ENCODE results near the gene NXPH2. TPM values are rescaled to one million over a fixed set of nuclear protein-coding genes. Genes with fewer than 3 reads are reported as not detected.

Gene NXPH2
- total and polyA plus RNA-seq, 7 experiments from 2014 or later: not detected

DNA sequence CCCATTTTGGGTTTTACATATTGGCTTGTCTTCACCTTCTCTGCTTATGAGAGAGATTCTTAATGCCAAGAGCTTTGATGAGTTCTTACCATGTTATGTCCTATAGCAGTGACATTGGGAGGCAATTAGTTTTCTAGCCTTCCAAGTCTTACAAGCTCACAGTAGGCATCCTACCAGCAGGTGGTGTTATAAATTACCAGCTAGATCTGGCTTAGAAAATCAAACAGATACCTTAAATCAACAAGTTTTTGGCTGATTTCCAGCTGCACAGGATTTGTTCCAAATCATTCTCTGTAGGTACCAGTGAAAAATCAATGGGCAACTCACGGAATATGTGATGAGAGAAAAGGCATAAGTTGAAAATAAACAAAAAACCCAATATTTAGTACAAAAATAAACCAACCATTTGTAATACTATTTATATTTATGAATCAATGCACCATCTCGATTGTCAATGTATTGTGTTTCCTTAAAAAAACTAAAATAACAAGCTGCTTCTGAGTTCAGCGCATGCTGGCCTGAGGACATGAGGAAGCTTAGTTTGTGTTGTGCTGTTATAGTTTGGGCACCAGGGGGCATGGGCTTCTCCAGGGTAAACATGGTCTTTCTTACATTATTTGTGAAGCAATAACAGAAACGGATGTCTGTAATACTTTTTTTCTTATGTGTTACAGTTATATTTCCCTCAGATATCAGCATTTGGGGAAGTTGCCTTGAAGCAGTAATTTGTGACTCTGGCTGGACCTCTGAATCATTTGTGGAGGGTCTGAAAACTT lies 34.1 kb upstream of the NXPH2 start:
- ChIA-PET POLR2A (no interaction called here), CTCF (no interaction called here)
- Mint-ChIP-seq H3K9me3 (no peaks in the 10 kb centered on the region), H3K4me3 (no peak overlapping the region), H3K4me1 (peaks cover 0 to 4% (median 0%) of the 10 kb centered on the region in 7 donors), H3K27ac (no peak overlapping the region), H3K36me3 (no peaks in the 10 kb centered on the region), H3K27me3 (peaks cover 3 to 38% (median 19%) of the 10 kb centered on the region in 5 donors)
- intact Hi-C loops (cut with micrococcal nuclease): no loop called here
- no peak overlapping the region for H3K4me3 ChIP-seq (ENCODE audit: low read length)
- no peaks in the 10 kb centered on the region for H3K4me1 ChIP-seq (ENCODE audit: control insufficient read depth in 2 of 2, insufficient read depth in 2 of 2, low read length in 2 of 2)
- DNase-seq (no peak), ATAC-seq (peak; percentile 78)
- no peaks in the 10 kb centered on the region for H3K9me3 ChIP-seq (ENCODE audit: control insufficient read depth in 2 of 3, low read length in 3 of 3)
- no peaks in the 10 kb centered on the region for H3K36me3 ChIP-seq (ENCODE audit: control insufficient read depth in 2 of 3, insufficient read depth in 3 of 3, low read length in 3 of 3)
- H3K27me3 ChIP-seq (ENCODE audit: control insufficient read depth in 2 of 2, insufficient read depth in 2 of 2, low read length in 2 of 2): no peaks in the 10 kb centered on the region
- H3K27ac ChIP-seq (ENCODE audit: low read depth, low read length): no peak overlapping the region

DNA sequence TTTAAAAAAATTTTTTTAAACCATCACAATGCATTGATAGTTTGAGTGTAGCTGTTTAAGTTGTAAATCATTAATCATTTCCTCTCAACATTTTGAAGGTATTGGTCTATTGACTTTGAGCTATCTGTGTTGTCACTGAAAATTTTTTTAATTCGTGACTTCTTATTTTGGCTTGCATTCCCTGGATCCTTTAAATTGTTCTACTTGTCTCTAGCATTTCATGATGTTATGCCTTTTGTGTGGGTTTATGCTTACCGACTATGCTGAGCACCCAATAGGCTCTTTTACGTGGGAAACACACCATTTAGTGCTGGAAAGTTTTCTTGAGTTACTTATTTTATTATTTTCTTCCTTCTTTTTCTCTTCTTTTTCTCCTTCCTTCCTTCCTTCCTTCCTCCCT lies 31.2 kb upstream of the NXPH2 start:
- H3K4me1 ChIP-seq (ENCODE audit: control insufficient read depth in 2 of 2, insufficient read depth in 2 of 2, low read length in 2 of 2): no peaks in the 10 kb centered on the region
- intact Hi-C loops (cut with micrococcal nuclease): no loop called here
- Mint-ChIP-seq H3K27me3 (peaks cover 2 to 28% (median 18%) of the 10 kb centered on the region in 5 donors), H3K4me3 (no peak overlapping the region), H3K4me1 (peaks cover 0 to 4% (median 0%) of the 10 kb centered on the region in 7 donors), H3K9me3 (no peaks in the 10 kb centered on the region), H3K27ac (no peak overlapping the region), H3K36me3 (no peaks in the 10 kb centered on the region)
- ChIA-PET POLR2A (interaction anchor here (0.6 kb wide), 1 partner anchor 550 kb away, joined by 4 read pairs; no protein-coding TSS in a partner anchor), CTCF (interaction anchor here (1.6 kb wide), 1 partner anchor 16 kb away, joined by 4 read pairs; no protein-coding TSS in a partner anchor)
- DNase-seq: no peak
- no peaks in the 10 kb centered on the region for H3K9me3 ChIP-seq (ENCODE audit: control insufficient read depth in 2 of 3, low read length in 3 of 3)
- H3K27ac ChIP-seq (ENCODE audit: low read depth, low read length): no peak overlapping the region
- no peaks in the 10 kb centered on the region for H3K36me3 ChIP-seq (ENCODE audit: control insufficient read depth in 2 of 3, insufficient read depth in 3 of 3, low read length in 3 of 3)
- ATAC-seq: no peak
- no peaks in the 10 kb centered on the region for H3K27me3 ChIP-seq (ENCODE audit: control insufficient read depth in 2 of 2, insufficient read depth in 2 of 2, low read length in 2 of 2)
- no peak overlapping the region for H3K4me3 ChIP-seq (ENCODE audit: low read length)

DNA sequence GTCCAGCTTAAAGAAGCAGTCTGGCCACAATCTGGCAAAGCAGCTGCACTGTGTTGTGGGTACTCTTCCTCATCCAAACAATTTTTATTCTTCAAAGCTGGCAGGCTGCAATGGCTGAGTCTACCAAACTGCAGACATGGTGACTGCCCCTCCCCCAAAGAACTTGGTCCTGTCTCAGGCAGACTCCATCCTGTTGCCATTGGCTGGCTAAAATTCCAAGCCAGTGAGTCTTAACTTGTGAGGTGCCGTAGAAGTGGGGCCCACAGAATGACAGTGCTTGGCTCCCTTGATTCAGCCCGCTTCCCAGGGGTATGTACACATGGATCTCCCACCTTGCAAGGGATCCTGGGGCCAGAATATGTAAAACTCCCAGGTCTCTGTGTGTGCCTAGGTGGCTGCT lies 14.5 kb upstream of the NXPH2 start:
- ATAC-seq: no peak

DNA sequence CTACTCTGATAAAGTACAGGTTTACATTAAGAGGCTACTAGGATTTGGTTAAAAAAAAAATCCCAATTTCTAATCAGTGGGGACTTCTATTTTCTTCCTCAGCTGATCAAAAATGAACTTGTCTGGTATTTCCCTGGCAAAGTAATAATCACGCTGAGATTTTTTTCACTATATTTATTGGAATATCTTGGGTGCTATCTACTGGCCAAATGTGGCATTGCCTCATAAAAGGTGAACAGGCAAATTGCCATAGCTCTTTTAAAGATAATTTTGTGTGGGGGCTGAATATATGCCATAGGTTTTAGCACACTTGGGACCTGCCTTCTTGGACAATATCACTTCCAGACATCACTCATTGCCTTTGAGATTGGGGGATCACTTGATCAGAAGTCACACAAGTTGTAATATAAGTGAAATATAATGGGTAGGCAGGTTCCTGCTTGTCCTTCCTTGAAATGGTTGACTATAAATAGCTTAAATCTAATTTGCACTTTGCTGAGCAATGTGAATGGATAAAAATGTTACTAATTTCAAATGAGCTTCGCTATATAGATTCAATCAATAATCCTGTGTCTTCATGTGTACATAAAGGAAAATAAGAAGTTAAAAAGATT lies 7.0 kb upstream of the NXPH2 start:
- intact Hi-C loops (cut with micrococcal nuclease): loop anchor here (1.0 to 2.0 kb wide), 4 partner anchors 310 to 920 kb away; no protein-coding TSS in a partner anchor
- Mint-ChIP-seq H3K27me3 (peaks cover 9 to 17% (median 16%) of the 10 kb centered on the region in 5 donors), H3K4me3 (no peak overlapping the region), H3K27ac (no peak overlapping the region), H3K4me1 (no peaks in the 10 kb centered on the region), H3K9me3 (peaks cover 0 to 4% (median 0%) of the 10 kb centered on the region in 11 donors), H3K36me3 (no peaks in the 10 kb centered on the region)
- Histone ChIP-seq H3K27ac (ENCODE audit: low read depth, low read length) (no peak overlapping the region), H3K9me3 (ENCODE audit: control insufficient read depth in 2 of 3, low read length in 3 of 3) (no peaks in the 10 kb centered on the region), H3K36me3 (ENCODE audit: control insufficient read depth in 2 of 3, insufficient read depth in 3 of 3, low read length in 3 of 3) (no peaks in the 10 kb centered on the region), H3K4me1 (ENCODE audit: control insufficient read depth in 2 of 2, insufficient read depth in 2 of 2, low read length in 2 of 2) (no peaks in the 10 kb centered on the region), H3K27me3 (ENCODE audit: control insufficient read depth in 2 of 2, insufficient read depth in 2 of 2, low read length in 2 of 2) (no peaks in the 10 kb centered on the region), H3K4me3 (ENCODE audit: low read length) (no peak overlapping the region)
- CTCF ChIA-PET: interaction anchor here (0.7 to 1.9 kb wide), 5 partner anchors 44 to 921 kb away, joined by 3 to 8 read pairs (median 3); no protein-coding TSS in a partner anchor
- DNase-seq: peak in 5 of 9 donors; percentile 3 to 14 (median 5)
- POLR2A ChIA-PET: no interaction called here
- no peak for ATAC-seq

More for the DNA sequence above, 14.5 kb upstream of the NXPH2 start:
- H3K27ac Mint-ChIP-seq: no peak overlapping the region
- no peak overlapping the region for H3K27ac ChIP-seq (ENCODE audit: low read depth, low read length)
- intact Hi-C loops (cut with micrococcal nuclease): no loop called here
- no peaks in the 10 kb centered on the region for H3K36me3 ChIP-seq (ENCODE audit: control insufficient read depth in 2 of 3, insufficient read depth in 3 of 3, low read length in 3 of 3)
- no peaks in the 10 kb centered on the region for H3K4me1 Mint-ChIP-seq
- no peaks in the 10 kb centered on the region for H3K9me3 ChIP-seq (ENCODE audit: control insufficient read depth in 2 of 3, low read length in 3 of 3)
- H3K4me3 Mint-ChIP-seq: no peak overlapping the region
- peaks cover 0 to 18% (median 5%) of the 10 kb centered on the region in 11 donors for H3K9me3 Mint-ChIP-seq
- H3K4me1 ChIP-seq (ENCODE audit: control insufficient read depth in 2 of 2, insufficient read depth in 2 of 2, low read length in 2 of 2): no peaks in the 10 kb centered on the region
- peaks cover 0 to 3% (median 0%) of the 10 kb centered on the region in 5 donors for H3K36me3 Mint-ChIP-seq
- H3K4me3 ChIP-seq (ENCODE audit: low read length): no peak overlapping the region
- POLR2A ChIA-PET: no interaction called here
- peaks cover 1 to 30% (median 24%) of the 10 kb centered on the region in 5 donors for H3K27me3 Mint-ChIP-seq
- CTCF ChIA-PET: interaction anchor here (1.5 kb wide), 1 partner anchor 32 kb away, joined by 3 read pairs; no protein-coding TSS in a partner anchor
- no peak for DNase-seq
- H3K27me3 ChIP-seq (ENCODE audit: control insufficient read depth in 2 of 2, insufficient read depth in 2 of 2, low read length in 2 of 2): peaks cover 0 to 3% of the 10 kb centered on the region in 2 donors

DNA sequence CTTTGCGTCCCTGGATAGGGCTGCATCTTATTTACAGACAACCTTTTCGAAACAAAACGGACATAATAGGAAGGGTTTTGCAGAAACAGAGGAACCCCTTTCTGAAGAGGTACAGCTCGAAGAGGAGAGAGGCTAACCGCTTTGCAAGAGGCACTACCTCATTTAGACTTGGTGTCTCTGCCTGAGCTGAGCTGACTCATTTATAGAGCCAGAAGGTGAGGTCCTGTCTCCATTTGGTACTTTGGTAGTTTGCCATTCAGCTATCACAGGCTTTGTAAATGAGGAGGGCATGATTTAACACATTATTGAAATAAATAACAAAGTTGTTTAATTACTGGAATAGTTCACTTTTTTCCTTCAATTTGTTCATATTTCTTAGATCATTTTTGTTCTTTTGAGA lies 2.2 kb upstream of the NXPH2 start:
- DNase-seq (no peak), ATAC-seq (no peak)
- Mint-ChIP-seq H3K27ac (no peak overlapping the region), H3K4me3 (no peak overlapping the region), H3K9me3 (peaks cover 0 to 3% (median 0%) of the 10 kb centered on the region in 11 donors), H3K27me3 (peaks cover 27 to 44% (median 38%) of the 10 kb centered on the region in 5 donors), H3K36me3 (no peaks in the 10 kb centered on the region), H3K4me1 (peaks cover 0 to 12% (median 4%) of the 10 kb centered on the region in 7 donors)
- H3K4me1 ChIP-seq (ENCODE audit: control insufficient read depth in 2 of 2, insufficient read depth in 2 of 2, low read length in 2 of 2): no peaks in the 10 kb centered on the region
- no peak overlapping the region for H3K27ac ChIP-seq (ENCODE audit: low read depth, low read length)
- ChIA-PET POLR2A (no interaction called here), CTCF (no interaction called here)
- no peaks in the 10 kb centered on the region for H3K27me3 ChIP-seq (ENCODE audit: control insufficient read depth in 2 of 2, insufficient read depth in 2 of 2, low read length in 2 of 2)
- no peak overlapping the region for H3K4me3 ChIP-seq (ENCODE audit: low read length)
- intact Hi-C loops (cut with micrococcal nuclease): no loop called here
- H3K9me3 ChIP-seq (ENCODE audit: control insufficient read depth in 2 of 3, low read length in 3 of 3): no peaks in the 10 kb centered on the region
- H3K36me3 ChIP-seq (ENCODE audit: control insufficient read depth in 2 of 3, insufficient read depth in 3 of 3, low read length in 3 of 3): no peaks in the 10 kb centered on the region

DNA sequence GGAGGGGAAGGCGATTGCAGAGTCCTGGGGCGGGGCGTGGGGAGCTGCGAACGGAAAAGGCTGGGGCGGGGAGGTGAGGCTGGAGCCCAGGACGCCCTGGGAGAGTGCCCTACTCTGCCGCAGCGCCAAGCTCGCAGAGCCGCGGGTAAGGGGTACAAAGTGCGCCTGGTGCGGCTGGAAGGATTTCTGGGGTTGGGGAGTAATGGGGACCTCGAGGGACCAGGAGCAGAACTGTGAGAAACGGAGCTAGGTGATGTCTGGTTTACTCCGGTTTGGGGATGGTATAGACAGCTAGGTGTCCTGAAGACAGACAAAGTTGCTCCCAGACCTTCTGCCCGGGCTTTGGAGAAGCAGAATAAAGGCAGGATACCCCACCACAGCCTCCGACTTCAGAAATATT lies 718 bp upstream of the NXPH2 start:
- ATAC-seq (no peak), DNase-seq (no peak)
- Mint-ChIP-seq H3K36me3 (no peaks in the 10 kb centered on the region), H3K4me3 (no peak overlapping the region), H3K4me1 (peaks cover 0 to 12% (median 4%) of the 10 kb centered on the region in 7 donors), H3K9me3 (peaks cover 0 to 3% (median 0%) of the 10 kb centered on the region in 11 donors), H3K27ac (no peak overlapping the region), H3K27me3 (peaks cover 34 to 47% (median 38%) of the 10 kb centered on the region in 5 donors)
- Histone ChIP-seq H3K4me1 (ENCODE audit: control insufficient read depth in 2 of 2, insufficient read depth in 2 of 2, low read length in 2 of 2) (no peaks in the 10 kb centered on the region), H3K9me3 (ENCODE audit: control insufficient read depth in 2 of 3, low read length in 3 of 3) (no peaks in the 10 kb centered on the region), H3K27ac (ENCODE audit: low read depth, low read length) (no peak overlapping the region), H3K36me3 (ENCODE audit: control insufficient read depth in 2 of 3, insufficient read depth in 3 of 3, low read length in 3 of 3) (no peaks in the 10 kb centered on the region), H3K4me3 (ENCODE audit: low read length) (no peak overlapping the region), H3K27me3 (ENCODE audit: control insufficient read depth in 2 of 2, insufficient read depth in 2 of 2, low read length in 2 of 2) (no peaks in the 10 kb centered on the region)
- ChIA-PET CTCF (no interaction called here), POLR2A (no interaction called here)
- intact Hi-C loops (cut with micrococcal nuclease): no loop called here
